ENCODE results near the gene GAB2.
"Not testable (repeated sequence)": the region's sequence is repeated elsewhere in the genome, so short reads cannot be mapped to it uniquely, and the experiment has no call there.

GAB2 gene

GRCh38 chr11:78199015-78199652 is 218.5 kb downstream of the GAB2 start:
- no peak for DNase-seq

GRCh38 chr11:78197816-78198215 is 219.8 kb downstream of the GAB2 start:
- DNase-seq, result no peak

- no peak for DNase-seq
Measured at GRCh38 chr11:78196661-78197091, 220.9 kb downstream of the GAB2 start.

- DNase-seq, result no peak
Measured at GRCh38 chr11:78195917-78196560, 221.6 kb downstream of the GAB2 start.

- no peak for DNase-seq
Measured at GRCh38 chr11:78194490-78194889, 223.1 kb downstream of the GAB2 start.

GRCh38 chr11:78193806-78194205 is 223.8 kb downstream of the GAB2 start:
- DNase-seq, result no peak

- DNase-seq, result peak in 1 of 2 experiments; percentile 22
Measured at GRCh38 chr11:78192911-78193351, 224.7 kb downstream of the GAB2 start.

GRCh38 chr11:78192223-78192719 is 225.3 kb downstream of the GAB2 start:
- no peak for DNase-seq

- no peak for DNase-seq
Measured at GRCh38 chr11:78190871-78191538, 226.6 kb downstream of the GAB2 start.

- no peak for DNase-seq
Measured at GRCh38 chr11:78190374-78190773, 227.2 kb downstream of the GAB2 start.

GRCh38 chr11:78189851-78190250 is 227.8 kb downstream of the GAB2 start:
- no peak for DNase-seq

GRCh38 chr11:78189174-78189724 is 228.4 kb downstream of the GAB2 start:
- no peak for DNase-seq

GRCh38 chr11:78188286-78189173 is 229.1 kb downstream of the GAB2 start, which contains the start of the genes KCTD21 and USP35:
KCTD21 (minus strand) TSS chr11:78188626; CDS start chr11:78174554, 14,072 bp downstream.
USP35 (plus strand) TSS chr11:78188919; CDS start chr11:78196246, 7,327 bp downstream.
- peak; percentile 89 to 90 for DNase-seq

GRCh38 chr11:78187366-78188285 is 230.0 kb downstream of the GAB2 start:
- peak; percentile 65 to 91 for DNase-seq

- no peak for DNase-seq
Measured at GRCh38 chr11:78181185-78181584, 236.4 kb downstream of the GAB2 start.

GRCh38 chr11:78180751-78181150 is 236.9 kb downstream of the GAB2 start:
- no peak for DNase-seq

- no peak for DNase-seq
Measured at GRCh38 chr11:78179459-78180071, 238.1 kb downstream of the GAB2 start.

GRCh38 chr11:78177216-78177615 is 240.4 kb downstream of the GAB2 start:
- DNase-seq, result no peak

- DNase-seq, result no peak
Measured at GRCh38 chr11:78176605-78177141, 240.9 kb downstream of the GAB2 start.

- DNase-seq, result not testable (repeated sequence)
Measured at GRCh38 chr11:78175862-78176261, 241.8 kb downstream of the GAB2 start.

Measured in stimulated activated CD4-positive, alpha-beta T cell treated with anti-CD3 and anti-CD28 coated beads, Interleukin-4, amount 100 ng/mL, for 4 hours (primary cell).